HepG2 (cell line): ENCODE measurements around the gene OPN1SW. TPM values are rescaled to one million over a fixed set of nuclear protein-coding genes. Genes with fewer than 3 reads are reported as not detected.

Source experiments
- ATF1 ChIP-seq: IDR thresholded peaks from 2 replicates; pipeline ENCODE4 v1.6.1; 2016; ENCODE audit warnings: mild to moderate bottlenecking, control low read depth
- BCL6 ChIP-seq: IDR thresholded peaks from 2 replicates; pipeline ENCODE4 v1.6.1; 2016; ENCODE audit warnings: missing genetic modification reagents, missing compliant biosample characterization
- FOSL2 ChIP-seq: sonication (generic); formaldehyde crosslinking; IDR thresholded peaks from 2 replicates; pipeline ENCODE4 v1.4.0; 2020; ENCODE audit warnings: missing genetic modification reagents
- JARID2 ChIP-seq: sonication (generic); formaldehyde crosslinking; IDR thresholded peaks from 2 replicates; pipeline ENCODE4 v1.8.1; 2023; ENCODE audit warnings: missing genetic modification reagents, inconsistent platforms; ENCODE audit not compliant: insufficient replicate concordance
- MIXL1 ChIP-seq: IDR thresholded peaks from 2 replicates; pipeline ENCODE4 v1.6.1; 2016
- NR2F6 ChIP-seq, 2 experiments: IDR thresholded peaks; 2 replicates each; pipeline ENCODE4 v1.6.1; 2016; ENCODE audit warnings: antibody characterized with exemption in 1 of 2, mild to moderate bottlenecking in 1 of 2
- PPARG ChIP-seq: conservative IDR thresholded peaks from 2 replicates; pipeline ENCODE4 v1.6.1; 2016; ENCODE audit warnings: missing biosample characterization, missing genetic modification reagents
- RFX3 ChIP-seq: IDR thresholded peaks from 2 replicates; pipeline ENCODE4 v1.6.1; 2016; ENCODE audit warnings: missing biosample characterization, missing genetic modification reagents
- TBX3 ChIP-seq: fragments of 450-650 bp; IDR thresholded peaks from 2 replicates; pipeline ENCODE4 v1.6.1; 2017; ENCODE audit warnings: antibody characterized with exemption, mild to moderate bottlenecking, inconsistent platforms, borderline replicate concordance
- ZNF17 ChIP-seq: sonication (generic); formaldehyde crosslinking; IDR thresholded peaks from 2 replicates; pipeline ENCODE4 v1.5.0; 2020; ENCODE audit warnings: mild to moderate bottlenecking, missing genetic modification reagents
- polyA plus RNA-seq, 8 experiments: library from polyadenylated mRNA; depleted of rRNA in 3 of 8; stranded (reverse) in 7 of 8; unstranded in 1 of 8; fragments of >200 nt; fragmentation: Illumina TruSeq in 4 of 8; extraction: Trizol in 4 of 8; gene quantifications; 2 replicates each; pipeline versions ENCODE4 v1.2.1 to v1.2.3, GENCODE V29; 2011 to 2016; ENCODE audit warnings: low read depth in 4 of 8, missing spikeins in 1 of 8, mixed read lengths in 1 of 8; ENCODE audit not compliant: insufficient read depth in 1 of 8
- total RNA-seq, 5 experiments: library from RNA; depleted of rRNA; stranded (reverse); fragments of >200 nt; fragmentation: Illumina TruSeq; extraction: Trizol; gene quantifications; 2 replicates each; pipeline ENCODE4 v1.2.3, GENCODE V29; 2016; ENCODE audit warnings: low read depth in 1 of 5
- TF ChIP-seq, protein P1 (sequence below): sonication (generic); formaldehyde crosslinking; conservative IDR thresholded peaks from 2 replicates; pipeline ENCODE4 v1.4.0; 2020; ENCODE audit warnings: missing genetic modification reagents
- TF ChIP-seq, protein P2 (sequence below): IDR thresholded peaks from 2 replicates; pipeline ENCODE4 v1.6.1; 2016; ENCODE audit warnings: control low read depth

OPN1SW gene
- total and polyA plus RNA-seq, 2 of the 13 experiments (the other 11 are each of a cell fraction or from before 2014, with no cell fraction given) = not detected

DNA sequence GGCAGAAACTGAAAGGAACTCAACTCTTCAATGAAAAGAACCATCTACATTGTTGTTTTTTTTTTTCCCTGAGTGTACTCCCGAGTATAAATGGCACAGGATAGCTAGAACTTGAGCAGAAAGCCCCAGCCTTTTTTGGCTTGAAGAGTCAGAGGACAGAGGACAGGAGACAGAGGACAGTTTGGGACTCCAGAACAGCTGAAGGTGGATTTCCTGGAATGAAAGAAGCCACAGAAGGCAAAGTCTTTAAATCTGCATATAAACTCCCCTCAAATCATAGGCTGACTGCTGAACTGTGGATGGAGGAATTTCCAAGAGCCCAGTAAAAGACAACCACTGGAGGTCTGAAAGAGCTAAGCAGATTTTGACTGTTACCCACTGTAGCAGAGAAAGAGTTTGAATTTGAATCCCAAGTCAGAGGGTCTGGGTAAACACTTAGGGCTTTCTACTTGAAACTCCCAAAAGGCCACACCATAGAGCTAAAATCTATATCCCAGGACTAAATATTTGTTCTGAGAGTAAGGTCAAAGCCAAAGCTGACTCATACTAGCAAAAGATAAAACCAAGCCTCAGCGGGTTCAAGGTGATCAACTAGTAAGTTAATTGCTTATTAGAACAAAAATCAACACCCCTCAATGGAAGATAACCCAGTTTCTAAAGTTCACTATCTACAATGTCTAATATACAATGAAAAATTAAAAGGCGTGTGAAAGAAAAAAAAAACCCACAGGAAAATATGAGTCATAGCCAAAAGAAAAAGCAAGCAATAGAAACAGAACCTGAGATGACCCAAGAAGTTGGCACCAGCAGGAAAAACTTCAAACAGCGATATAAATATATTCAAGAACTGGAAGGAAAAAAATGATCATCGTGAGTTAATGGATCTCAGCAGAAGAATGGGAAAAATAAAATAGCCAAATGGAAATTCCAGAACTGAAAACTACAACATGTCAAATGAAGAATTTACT, 1.8 kb upstream of the OPN1SW start (continued):
- TF ChIP-seq, protein P1, sequence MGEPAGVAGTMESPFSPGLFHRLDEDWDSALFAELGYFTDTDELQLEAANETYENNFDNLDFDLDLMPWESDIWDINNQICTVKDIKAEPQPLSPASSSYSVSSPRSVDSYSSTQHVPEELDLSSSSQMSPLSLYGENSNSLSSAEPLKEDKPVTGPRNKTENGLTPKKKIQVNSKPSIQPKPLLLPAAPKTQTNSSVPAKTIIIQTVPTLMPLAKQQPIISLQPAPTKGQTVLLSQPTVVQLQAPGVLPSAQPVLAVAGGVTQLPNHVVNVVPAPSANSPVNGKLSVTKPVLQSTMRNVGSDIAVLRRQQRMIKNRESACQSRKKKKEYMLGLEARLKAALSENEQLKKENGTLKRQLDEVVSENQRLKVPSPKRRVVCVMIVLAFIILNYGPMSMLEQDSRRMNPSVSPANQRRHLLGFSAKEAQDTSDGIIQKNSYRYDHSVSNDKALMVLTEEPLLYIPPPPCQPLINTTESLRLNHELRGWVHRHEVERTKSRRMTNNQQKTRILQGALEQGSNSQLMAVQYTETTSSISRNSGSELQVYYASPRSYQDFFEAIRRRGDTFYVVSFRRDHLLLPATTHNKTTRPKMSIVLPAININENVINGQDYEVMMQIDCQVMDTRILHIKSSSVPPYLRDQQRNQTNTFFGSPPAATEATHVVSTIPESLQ (CRISPR knock-in tag) = no peak
- TF ChIP-seq FOSL2 (CRISPR knock-in tag) = peak; percentile 65
- no peak for TF ChIP-seq JARID2
- peak; percentile 50; the same call in 1 of the 2 replicates for TF ChIP-seq MIXL1 (CRISPR knock-in tag)
- TF ChIP-seq BCL6 (CRISPR knock-in tag) = 0 out of 2 replicates have a peak, but pooled peaks have one; percentile 14
- TF ChIP-seq, protein P2, sequence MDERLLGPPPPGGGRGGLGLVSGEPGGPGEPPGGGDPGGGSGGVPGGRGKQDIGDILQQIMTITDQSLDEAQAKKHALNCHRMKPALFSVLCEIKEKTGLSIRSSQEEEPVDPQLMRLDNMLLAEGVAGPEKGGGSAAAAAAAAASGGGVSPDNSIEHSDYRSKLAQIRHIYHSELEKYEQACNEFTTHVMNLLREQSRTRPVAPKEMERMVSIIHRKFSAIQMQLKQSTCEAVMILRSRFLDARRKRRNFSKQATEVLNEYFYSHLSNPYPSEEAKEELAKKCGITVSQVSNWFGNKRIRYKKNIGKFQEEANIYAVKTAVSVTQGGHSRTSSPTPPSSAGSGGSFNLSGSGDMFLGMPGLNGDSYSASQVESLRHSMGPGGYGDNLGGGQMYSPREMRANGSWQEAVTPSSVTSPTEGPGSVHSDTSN (CRISPR knock-in tag) = no peak
- TF ChIP-seq NR2F6 (IDR thresholded peaks at IDR 0.05) = peak; percentile 73
- TF ChIP-seq NR2F6 (CRISPR knock-in tag; IDR thresholded peaks at IDR 0.05) = peak; percentile 17; the same call in 1 of the 2 replicates
- no peak for TF ChIP-seq ATF1
- TF ChIP-seq TBX3 = peak; percentile 50; the same call in 1 of the 2 replicates
- 0 out of 2 replicates have a peak, but pooled peaks have one; percentile 11 for TF ChIP-seq PPARG (CRISPR knock-in tag)
- no peak for TF ChIP-seq RFX3 (CRISPR knock-in tag)
- TF ChIP-seq ZNF17 (CRISPR knock-in tag) = no peak
